Measurements from ENCODE around the gene OR4N5. TPM values are rescaled to one million over a fixed set of nuclear protein-coding genes. Genes with fewer than 3 reads are reported as not detected.

The OR4N5 gene
- total RNA-seq, 1 donor from 2014 or later = not detected

GRCh38 chr14:20190596-20190995, 52.0 kb downstream of the OR4N5 start, which contains the start of gene OR11G2:
Gene OR11G2 (plus strand): TSS chr14:20190896. CDS start chr14:20197438, 6,542 bp downstream.
- H3K36me3 ChIP-seq = no peaks in the 10 kb centered on the region
- no peaks in the 10 kb centered on the region for H3K9me3 ChIP-seq
- H3K4me1 ChIP-seq = no peaks in the 10 kb centered on the region
- H3K4me3 ChIP-seq = no peak within 1 kb of the TSS
- no peak for DNase-seq
- H3K27me3 ChIP-seq = no peaks in the 10 kb centered on the region
- no peak within 1 kb of the TSS for H3K27ac ChIP-seq
- TF ChIP-seq CTCF (IDR thresholded peaks at IDR 0.05) = no peak
- intact Hi-C loops (cut with DNase I) = no loop called here
- no peak for ATAC-seq

- H3K36me3 ChIP-seq = no peaks in the 10 kb centered on the region
- no peak for TF ChIP-seq CTCF (IDR thresholded peaks at IDR 0.05)
- no peak overlapping the region for H3K4me3 ChIP-seq
- ATAC-seq = no peak
- no peak for DNase-seq
- intact Hi-C loops (cut with DNase I) = no loop called here
- no peaks in the 10 kb centered on the region for H3K4me1 ChIP-seq
- no peaks in the 10 kb centered on the region for H3K9me3 ChIP-seq
- H3K27me3 ChIP-seq = no peaks in the 10 kb centered on the region
- H3K27ac ChIP-seq = no peak overlapping the region
These were observed 52.8 kb downstream of the OR4N5 start for GRCh38 chr14:20191396-20191795.

GRCh38 chr14:20194101-20194500, 55.5 kb downstream of the OR4N5 start:
- H3K4me1 ChIP-seq = no peaks in the 10 kb centered on the region
- H3K27ac ChIP-seq = no peak overlapping the region
- H3K4me3 ChIP-seq = no peak overlapping the region
- intact Hi-C loops (cut with DNase I) = no loop called here
- ATAC-seq (peak; percentile 23), DNase-seq (no peak)
- H3K27me3 ChIP-seq = no peaks in the 10 kb centered on the region
- H3K36me3 ChIP-seq = no peaks in the 10 kb centered on the region
- TF ChIP-seq CTCF (IDR thresholded peaks at IDR 0.05) = no peak
- no peaks in the 10 kb centered on the region for H3K9me3 ChIP-seq

Other genes with a start within 250 kb of the OR4N5 start
- not detected for gene OR4K5, start 218.2 kb upstream of the OR4N5 start, total RNA-seq
- not detected for gene OR4K1, start 207.9 kb upstream of the OR4N5 start, total RNA-seq
- gene OR4K15, start 163.2 kb upstream of the OR4N5 start, total RNA-seq = not detected
- not detected for gene OR4Q2, start 136.7 kb upstream of the OR4N5 start, total RNA-seq
- gene OR4K14, start 119.5 kb upstream of the OR4N5 start, total RNA-seq = not detected
- gene OR4K13, start 102.8 kb upstream of the OR4N5 start, total RNA-seq = not detected
- not detected for gene OR4L1, start 78.8 kb upstream of the OR4N5 start, total RNA-seq
- not detected for gene OR4K17, start 28.1 kb upstream of the OR4N5 start, total RNA-seq
- not detected for gene OR11G2, start 52.1 kb downstream of the OR4N5 start, total RNA-seq
- gene OR11H6, start 84.9 kb downstream of the OR4N5 start, total RNA-seq = not detected
- gene OR11H7, start 90.2 kb downstream of the OR4N5 start, total RNA-seq = not detected
- gene OR11H4, start 100.5 kb downstream of the OR4N5 start, total RNA-seq = not detected
- gene TTC5, start 167.1 kb downstream of the OR4N5 start, total RNA-seq = 15.6 TPM
- gene CCNB1IP1, start 194.5 kb downstream of the OR4N5 start, total RNA-seq = 37.9 TPM
- gene PARP2, start 204.8 kb downstream of the OR4N5 start, total RNA-seq = 15.6 TPM

Data from upper lobe of right lung (tissue), 1 donor.